Psoas muscle (tissue), 8 donors: Measurements from ENCODE around the gene EMCN. TPM values are rescaled to one million over a fixed set of nuclear protein-coding genes. Genes with fewer than 3 reads are reported as not detected.

ENCODE experiments used
- ATAC-seq, 4 donors: fragments of 200-7000 bp; cut with Tn5 transposase; one replicate each; pipeline ENCODE4 v1.9.1; 2020; ENCODE audit warnings: moderate library complexity in 3 of 4, mild to moderate bottlenecking in 2 of 4
- DNase-seq, 2 donors: peaks; one replicate each; pipeline ENCODE4 v3.0.0-alpha.2; 2020
- H3K27ac ChIP-seq: fragments of 200-600 bp; one replicate; pipeline ENCODE4 v1.8.0; 2022
- H3K27me3 ChIP-seq, 3 donors: fragments of 200-600 bp in 1 of 3; one replicate each; pipeline versions ENCODE4 v1.6.1 to v1.8.0; 2013 to 2022; ENCODE audit warnings: low read length in 2 of 3, mild to moderate bottlenecking in 2 of 3, moderate library complexity in 1 of 3; ENCODE audit not compliant: insufficient read depth in 3 of 3
- H3K36me3 ChIP-seq, 2 donors: fragments of 200-600 bp in 1 of 2; one replicate each; pipeline versions ENCODE4 v1.6.1 to v1.8.0; 2013 to 2022; ENCODE audit warnings: low read depth in 1 of 2, mild to moderate bottlenecking in 1 of 2, moderate library complexity in 1 of 2; ENCODE audit not compliant: insufficient read depth in 1 of 2
- H3K4me1 ChIP-seq: fragments of 200-600 bp; one replicate; pipeline ENCODE4 v1.8.0; 2022
- H3K4me3 ChIP-seq: fragments of 200-600 bp; one replicate; pipeline ENCODE4 v1.8.0; 2022; ENCODE audit warnings: mild to moderate bottlenecking
- H3K9me3 ChIP-seq: fragments of 200-600 bp; one replicate; pipeline ENCODE4 v1.8.0; 2022
- CTCF ChIP-seq: fragments of 200-600 bp; IDR thresholded peaks from one replicate; pipeline ENCODE4 v1.8.0; 2022; ENCODE audit warnings: antibody characterized with exemption
- WGBS, 3 donors: extraction: QIAGEN DNeasy Blood & Tissue Kit; methylation state at CpG; one replicate each; pipeline versions ENCODE4 v1.1.6 to v1.1.7; 2013; 5-methylcytosine and 5-hydroxymethylcytosine counted together
- intact Hi-C, 2 donors: fragments of 100-400 bp; cut with DNase I; formaldehyde crosslinking; loops; one replicate each; pipeline versions ENCODE4 v1.11.0 to v1.14.2; 2022
- polyA plus RNA-seq, 3 donors: library from polyadenylated mRNA; stranded (reverse); fragments of 200-250 nt; gene quantifications; one replicate each; pipeline ENCODE4 v1.2.3, GENCODE V29; 2013
- total RNA-seq, 4 donors: library from RNA; stranded (reverse); fragmentation: NEBNext Ultra II Directional in 2 of 4; extraction: Animal tissue kit (Norgen Biotek cat#: 25700) in 2 of 4; gene quantifications; one replicate each; pipeline versions ENCODE4 v1.2.1 to v1.2.4, GENCODE V29; 2021 to 2023
- donor health status: healthy with polysubstance abuse.
- donor health status: DM: no; HTN: no; CAD: no; lungs with moderate emphysema.
- donor health status: Bipolar disorder and iron deficiency.
- donor health status: healthy.
- donor health status: DM: yes; HTN: yes; CAD: no.
- donor health status: DM: no; HTN: no; CAD: no.
- donor health status: DM: no; HTN: no; CAD: no.
- donor health status: DM: yes; HTN: yes; CAD: no.

The EMCN gene
- total and polyA plus RNA-seq, 7 donors, result 7.8 to 25.0 (median 10.8) TPM

GRCh38 chr4:100422894-100423293 lies 94.9 kb downstream of the EMCN start:
- TF ChIP-seq CTCF, result no peak
- H3K36me3 ChIP-seq, result no peaks in the 10 kb centered on the region
- DNase-seq (no peak), ATAC-seq (no peak)
- no peak overlapping the region for H3K27ac ChIP-seq
- intact Hi-C loops, result loop anchor here (10.0 kb wide), 3 partner anchors 312 to 1312 kb away; no protein-coding TSS in a partner anchor
- H3K4me1 ChIP-seq, result peaks cover 11% of the 10 kb centered on the region
- H3K27me3 ChIP-seq, result no peaks in the 10 kb centered on the region
- 38 to 60% (median 50%) methylated on average over 1 of the region's 1 CpG for whole genome bisulfite sequencing, 3 donors
- H3K9me3 ChIP-seq, result no peaks in the 10 kb centered on the region
- H3K4me3 ChIP-seq, result no peak overlapping the region

- Histone ChIP-seq H3K9me3 (no peaks in the 10 kb centered on the region), H3K27ac (peak overlapping the region; percentile 74), H3K4me3 (peak overlapping the region; percentile 60), H3K4me1 (peaks cover 20% of the 10 kb centered on the region), H3K27me3 (no peaks in the 10 kb centered on the region), H3K36me3 (no peaks in the 10 kb centered on the region)
- WGBS, 3 donors, result 17 to 23% (median 21%) methylated on average over 3 of the region's 3 CpGs
- TF ChIP-seq CTCF, result peak; percentile 79
- ATAC-seq (peak; percentile 64 to 93 (median 80)), DNase-seq (no peak)
- intact Hi-C loops, result loop anchor here (2.0 to 10.0 kb wide), 4 partner anchors 313 to 1313 kb away; no protein-coding TSS in a partner anchor
These were observed 96.4 kb downstream of the EMCN start for GRCh38 chr4:100421361-100421978.

- DNase-seq (no peak), ATAC-seq (peak in 3 of 4 donors; percentile 65 to 87 (median 81))
- H3K4me1 ChIP-seq, result peaks cover 20% of the 10 kb centered on the region
- peak overlapping the region; percentile 74 for H3K27ac ChIP-seq
- no peaks in the 10 kb centered on the region for H3K36me3 ChIP-seq
- H3K27me3 ChIP-seq, result no peaks in the 10 kb centered on the region
- no peaks in the 10 kb centered on the region for H3K9me3 ChIP-seq
- no peak for TF ChIP-seq CTCF
- 4 to 12% (median 7%) methylated on average over 2 of the region's 2 CpGs for WGBS, 3 donors
- peak overlapping the region; percentile 60 for H3K4me3 ChIP-seq
- intact Hi-C loops, result loop anchor here (2.0 to 10.0 kb wide), 4 partner anchors 314 to 1314 kb away; no protein-coding TSS in a partner anchor
These were observed 97.3 kb downstream of the EMCN start for GRCh38 chr4:100420571-100420970.

GRCh38 chr4:100417565-100417964 lies 100.3 kb downstream of the EMCN start:
- intact Hi-C loops, result loop anchor here in 1 of 2 donors (10.0 kb wide), 1 partner anchor 323 kb away; no protein-coding TSS in a partner anchor
- ATAC-seq (peak in 1 of 4 donors; percentile 33), DNase-seq (no peak)
- H3K27me3 ChIP-seq, result no peaks in the 10 kb centered on the region
- TF ChIP-seq CTCF, result no peak
- no peak overlapping the region for H3K27ac ChIP-seq
- 11 to 28% (median 25%) methylated on average over 1 of the region's 1 CpG for WGBS, 3 donors
- peaks cover 37% of the 10 kb centered on the region for H3K4me1 ChIP-seq
- H3K36me3 ChIP-seq, result no peaks in the 10 kb centered on the region
- no peak overlapping the region for H3K4me3 ChIP-seq
- H3K9me3 ChIP-seq, result no peaks in the 10 kb centered on the region
